Gastrocnemius medialis (tissue), 4 donors: ENCODE results near the gene NCAPD2.

Experiments
- CTCF ChIP-seq, 5 experiments: fragments of 450-650 bp in 3 of 5; fragments of 200-600 bp in 2 of 5; sonication (generic) in 2 of 5; IDR thresholded peaks in 4 of 5; conservative IDR thresholded peaks in 1 of 5; 1 replicate in 4 of 5; 2 replicates in 1 of 5; pipeline ENCODE4 v1.5.1; 2016 to 2019; ENCODE audit warnings: antibody characterized with exemption in 5 of 5, mild to moderate bottlenecking in 3 of 5, moderate library complexity in 3 of 5
- POLR2A ChIP-seq, 2 donors: fragments of 450-650 bp; IDR thresholded peaks; one replicate each; pipeline ENCODE4 v1.6.1; 2017; ENCODE audit warnings: antibody characterized with exemption in 2 of 2, mild to moderate bottlenecking in 2 of 2, moderate library complexity in 2 of 2

- peak in 3 of 5 experiments; percentile 15 to 24 (median 19) for TF ChIP-seq CTCF (IDR thresholded peaks at IDR 0.05 in 4 of 5, conservative IDR thresholded peaks at IDR 0.05 in 1 of 5)
- peak; percentile 98 to 100 for TF ChIP-seq POLR2A (IDR thresholded peaks at IDR 0.05)
These were observed 23.3 kb upstream of the NCAPD2 start, which contains the start of gene VAMP1 for GRCh38 chr12:6470375-6471163.
